ENCODE results near the gene MTF1.

DNA sequence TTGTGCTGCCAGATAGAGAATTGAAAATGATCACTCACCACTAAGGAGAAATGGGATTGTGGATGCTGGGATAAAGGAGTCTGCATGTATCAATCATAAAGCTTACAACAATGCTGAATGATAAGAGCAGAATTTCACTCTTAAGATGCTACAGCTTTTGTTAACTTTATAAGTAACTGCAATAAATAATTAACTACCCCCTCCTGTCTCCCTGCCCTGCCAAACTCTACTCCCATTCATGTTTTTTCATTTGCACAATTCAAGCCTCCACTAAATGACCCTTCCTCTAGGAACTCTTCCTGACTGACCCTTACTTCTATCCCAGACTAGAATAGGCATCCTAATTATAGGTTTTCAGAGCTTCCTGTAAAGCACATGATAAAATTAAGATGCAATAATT, 14.9 kb downstream of the MTF1 start:
- TF ChIP-seq, protein P1, sequence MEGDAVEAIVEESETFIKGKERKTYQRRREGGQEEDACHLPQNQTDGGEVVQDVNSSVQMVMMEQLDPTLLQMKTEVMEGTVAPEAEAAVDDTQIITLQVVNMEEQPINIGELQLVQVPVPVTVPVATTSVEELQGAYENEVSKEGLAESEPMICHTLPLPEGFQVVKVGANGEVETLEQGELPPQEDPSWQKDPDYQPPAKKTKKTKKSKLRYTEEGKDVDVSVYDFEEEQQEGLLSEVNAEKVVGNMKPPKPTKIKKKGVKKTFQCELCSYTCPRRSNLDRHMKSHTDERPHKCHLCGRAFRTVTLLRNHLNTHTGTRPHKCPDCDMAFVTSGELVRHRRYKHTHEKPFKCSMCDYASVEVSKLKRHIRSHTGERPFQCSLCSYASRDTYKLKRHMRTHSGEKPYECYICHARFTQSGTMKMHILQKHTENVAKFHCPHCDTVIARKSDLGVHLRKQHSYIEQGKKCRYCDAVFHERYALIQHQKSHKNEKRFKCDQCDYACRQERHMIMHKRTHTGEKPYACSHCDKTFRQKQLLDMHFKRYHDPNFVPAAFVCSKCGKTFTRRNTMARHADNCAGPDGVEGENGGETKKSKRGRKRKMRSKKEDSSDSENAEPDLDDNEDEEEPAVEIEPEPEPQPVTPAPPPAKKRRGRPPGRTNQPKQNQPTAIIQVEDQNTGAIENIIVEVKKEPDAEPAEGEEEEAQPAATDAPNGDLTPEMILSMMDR (IDR thresholded peaks at IDR 0.05) = no peak
- no peak for TF ChIP-seq POLR2A (IDR thresholded peaks at IDR 0.05)
